Loucy (cell line): ENCODE results near the gene TAS2R38.

Source experiments
- H2AFZ ChIP-seq: fragments of 200-600 bp; sonication (generic); 2 replicates; pipeline ENCODE4 v1.6.0; 2016; ENCODE audit warnings: antibody characterized with exemption, mild to moderate bottlenecking, low read length, moderate library complexity
- H3F3A ChIP-seq: fragments of 200-600 bp; 2 replicates; pipeline ENCODE4 v1.6.0; 2016; ENCODE audit warnings: antibody characterized with exemption, low read depth, mild to moderate bottlenecking
- H3K27me3 ChIP-seq: fragments of 200-600 bp; sonication (generic); 2 replicates; pipeline ENCODE4 v1.6.1; 2014; ENCODE audit warnings: low read length, mild to moderate bottlenecking; ENCODE audit not compliant: insufficient read depth, poor library complexity, severe bottlenecking
- H3K36me3 ChIP-seq: fragments of 200-600 bp; sonication (generic); 2 replicates; pipeline ENCODE4 v1.6.1; 2016; ENCODE audit warnings: low read length; ENCODE audit not compliant: insufficient read depth
- H3K4me1 ChIP-seq: fragments of 200-600 bp; sonication (generic); 2 replicates; pipeline ENCODE4 v1.5.1; 2014; ENCODE audit warnings: low read length, mild to moderate bottlenecking; ENCODE audit not compliant: insufficient read depth, poor library complexity, severe bottlenecking
- H3K4me2 ChIP-seq: fragments of 200-600 bp; sonication (generic); 2 replicates; pipeline ENCODE4 v1.6.0; 2014; ENCODE audit warnings: antibody characterized with exemption, low read length, low read depth, mild to moderate bottlenecking; ENCODE audit not compliant: poor library complexity, severe bottlenecking
- H3K4me3 ChIP-seq: fragments of 200-600 bp; sonication (generic); 2 replicates; pipeline ENCODE4 v1.5.1; 2014; ENCODE audit warnings: low read length, mild to moderate bottlenecking, mixed read lengths; ENCODE audit not compliant: poor library complexity, severe bottlenecking
- H3K79me2 ChIP-seq: fragments of 200-600 bp; sonication (generic); 2 replicates; pipeline ENCODE4 v1.6.1; 2014; ENCODE audit warnings: low read length; ENCODE audit not compliant: insufficient read depth
- H3K9ac ChIP-seq: fragments of 200-600 bp; sonication (generic); 2 replicates; pipeline ENCODE4 v1.6.0; 2014; ENCODE audit warnings: mild to moderate bottlenecking, low read depth, low read length, moderate library complexity; ENCODE audit not compliant: poor library complexity, severe bottlenecking
- H3K9me2 ChIP-seq: fragments of 200-600 bp; sonication (generic); replicated peaks from 2 replicates; pipeline ENCODE4 v1.6.1; 2016; ENCODE audit warnings: low read depth, low read length, mixed read lengths
- H3K9me3 ChIP-seq: fragments of 200-600 bp; sonication (generic); 2 replicates; pipeline ENCODE4 v1.6.1; 2014; ENCODE audit warnings: mild to moderate bottlenecking, antibody characterized with exemption, low read length, low read depth; ENCODE audit not compliant: insufficient read depth
- H4K20me1 ChIP-seq: fragments of 200-600 bp; sonication (generic); 2 replicates; pipeline ENCODE4 v1.6.0; 2014; ENCODE audit warnings: antibody characterized with exemption, low read length, mild to moderate bottlenecking; ENCODE audit not compliant: insufficient read depth, poor library complexity, severe bottlenecking
- CTCF ChIP-seq: fragments of 200-600 bp; sonication (generic); conservative IDR thresholded peaks from 2 replicates; pipeline ENCODE4 v1.5.1; 2014; ENCODE audit warnings: mild to moderate bottlenecking, antibody characterized with exemption, low read length
- EZH2phosphoT487 ChIP-seq: fragments of 200-600 bp; IDR thresholded peaks from 2 replicates; pipeline ENCODE4 v1.6.1; 2018; ENCODE audit warnings: antibody characterized with exemption, mild to moderate bottlenecking, moderate library complexity, borderline replicate concordance

The TAS2R38 gene

GRCh38 chr7:141979568-141979967, 6.0 kb upstream of the TAS2R38 start:
- no peaks in the 10 kb centered on the region for H3F3A ChIP-seq
- H3K79me2 ChIP-seq, result no peaks in the 10 kb centered on the region
- no peaks in the 10 kb centered on the region for H3K36me3 ChIP-seq
- H4K20me1 ChIP-seq, result no peaks in the 10 kb centered on the region
- H2AFZ ChIP-seq, result 0 out of 2 replicates have a peak overlapping the region, but pooled peaks have one; percentile 11
- H3K9me3 ChIP-seq, result no peaks in the 10 kb centered on the region
- peaks cover 26% of the 10 kb centered on the region for H3K4me1 ChIP-seq
- H3K4me2 ChIP-seq, result peak overlapping the region; percentile 1
- TF ChIP-seq CTCF (no peak), EZH2phosphoT487 (no peak)
- H3K4me3 ChIP-seq, result no peak overlapping the region
- H3K9me2 ChIP-seq, result no peaks in the 10 kb centered on the region
- no peaks in the 10 kb centered on the region for H3K27me3 ChIP-seq
- H3K9ac ChIP-seq, result no peak overlapping the region

- TF ChIP-seq EZH2phosphoT487 (no peak), CTCF (no peak)
- H3K27me3 ChIP-seq, result no peaks in the 10 kb centered on the region
- no peaks in the 10 kb centered on the region for H3K9me2 ChIP-seq
- no peak overlapping the region for H2AFZ ChIP-seq
- no peaks in the 10 kb centered on the region for H4K20me1 ChIP-seq
- no peaks in the 10 kb centered on the region for H3K79me2 ChIP-seq
- no peak overlapping the region for H3K4me2 ChIP-seq
- no peak overlapping the region for H3K4me3 ChIP-seq
- H3K9ac ChIP-seq, result no peak overlapping the region
- no peaks in the 10 kb centered on the region for H3F3A ChIP-seq
- H3K36me3 ChIP-seq, result no peaks in the 10 kb centered on the region
- H3K9me3 ChIP-seq, result no peaks in the 10 kb centered on the region
- H3K4me1 ChIP-seq, result peaks cover 26% of the 10 kb centered on the region
Observed at GRCh38 chr7:141978351-141978750, 4.8 kb upstream of the TAS2R38 start.

- Histone ChIP-seq H3K4me1 (peaks cover 26% of the 10 kb centered on the region), H3K9ac (no peak overlapping the region), H2AFZ (peak overlapping the region; percentile 99), H3K9me2 (no peaks in the 10 kb centered on the region), H3K9me3 (no peaks in the 10 kb centered on the region), H3K4me3 (peak overlapping the region; percentile 74), H3F3A (no peaks in the 10 kb centered on the region), H3K4me2 (peak overlapping the region; percentile 81), H3K36me3 (no peaks in the 10 kb centered on the region), H4K20me1 (no peaks in the 10 kb centered on the region), H3K27me3 (no peaks in the 10 kb centered on the region), H3K79me2 (no peaks in the 10 kb centered on the region)
- TF ChIP-seq EZH2phosphoT487 (no peak), CTCF (no peak; the same call in 1 of the 2 replicates)
Observed at GRCh38 chr7:141976524-141977245, 3.1 kb upstream of the TAS2R38 start.
